ENCODE measurements around the gene GLI2. TPM values are rescaled to one million over a fixed set of nuclear protein-coding genes. Genes with fewer than 3 reads are reported as not detected.

Gene GLI2
- total and polyA plus RNA-seq, 8 donors: 0.45 to 2.8 (median 0.68) TPM; not detected in 1

- H3K4me1 ChIP-seq: peaks cover 5 to 40% (median 21%) of the 10 kb centered on the region in 4 donors
- no peaks in the 10 kb centered on the region for H3K9me3 ChIP-seq
- H3K36me3 ChIP-seq: no peaks in the 10 kb centered on the region
- DNase-seq: no peak
- WGBS, 5 donors: 50 to 82% (median 63%) methylated on average over 7 of the region's 7 CpGs
- no peak overlapping the region for H3K4me3 ChIP-seq
- no peak overlapping the region for H3K27ac ChIP-seq
- H3K27me3 ChIP-seq: peaks cover 0 to 7% (median 0%) of the 10 kb centered on the region in 3 donors
- TF ChIP-seq CTCF (IDR thresholded peaks at IDR 0.05): no peak
- no peak for TF ChIP-seq EP300 (IDR thresholded peaks at IDR 0.05)
- TF ChIP-seq POLR2A (IDR thresholded peaks at IDR 0.05): no peak
- TF ChIP-seq POLR2AphosphoS5 (IDR thresholded peaks at IDR 0.05): no peak
- intact Hi-C loops (cut with DNase I; ENCODE audit: low total_unique reads): no loop called here
These were observed 48.3 kb downstream of the GLI2 start for GRCh38 chr2:120783969-120784372.
